Small intestine (tissue), 7 donors: ENCODE measurements around the gene CLCN7. TPM values are rescaled to one million over a fixed set of nuclear protein-coding genes. Genes with fewer than 3 reads are reported as not detected.

Experiments
- DNase-seq, 2 donors: peaks; one replicate each; pipeline versions ENCODE4 v3.0.0 to v3.0.0-alpha.2; 2013
- FAIRE-seq: peaks from 2 replicates; lab custom pipeline; 2012; peaks lifted over from hg19 to GRCh38; lab: Jason Lieb, UNC
- H3K27ac ChIP-seq, 3 donors: one replicate each; pipeline ENCODE4 v1.5.1; 2013; ENCODE audit warnings: low read length in 2 of 3, mild to moderate bottlenecking in 2 of 3, control low read depth in 1 of 3, inconsistent platforms in 1 of 3, low read depth in 1 of 3, moderate library complexity in 1 of 3
- H3K27me3 ChIP-seq, 3 donors: one replicate each; pipeline ENCODE4 v1.6.1; 2013; ENCODE audit warnings: low read length in 3 of 3, inconsistent platforms in 1 of 3; ENCODE audit not compliant: control insufficient read depth in 3 of 3, insufficient read depth in 3 of 3
- H3K36me3 ChIP-seq, 3 donors: one replicate each; pipeline ENCODE4 v1.6.1; 2013; ENCODE audit warnings: low read length in 3 of 3, inconsistent platforms in 1 of 3, low read depth in 1 of 3, mild to moderate bottlenecking in 1 of 3, moderate library complexity in 1 of 3; ENCODE audit not compliant: control insufficient read depth in 3 of 3, insufficient read depth in 2 of 3
- H3K4me1 ChIP-seq, 3 donors: one replicate each; pipeline ENCODE4 v1.6.1; 2013; ENCODE audit warnings: low read length in 2 of 3, inconsistent platforms in 1 of 3, low read depth in 1 of 3, mild to moderate bottlenecking in 1 of 3, moderate library complexity in 1 of 3; ENCODE audit not compliant: control insufficient read depth in 3 of 3, insufficient read depth in 2 of 3
- H3K4me3 ChIP-seq, 3 donors: one replicate each; pipeline ENCODE4 v1.5.1; 2013; ENCODE audit warnings: low read length in 3 of 3, control low read depth in 1 of 3, inconsistent platforms in 1 of 3, low read depth in 1 of 3, mild to moderate bottlenecking in 1 of 3, moderate library complexity in 1 of 3
- H3K9me3 ChIP-seq, 2 donors: one replicate each; pipeline ENCODE4 v1.6.1; 2013; ENCODE audit warnings: low read depth in 1 of 2, low read length in 1 of 2; ENCODE audit not compliant: control insufficient read depth in 2 of 2, insufficient read depth in 1 of 2
- WGBS, 3 donors: extraction: QIAGEN DNeasy Blood & Tissue Kit; methylation state at CpG; one replicate each; pipeline ENCODE4 v1.1.7; 2013; 5-methylcytosine and 5-hydroxymethylcytosine counted together
- polyA plus RNA-seq, 4 donors: library from polyadenylated mRNA; stranded (reverse) in 3 of 4; unstranded in 1 of 4; fragments of 200-250 nt in 3 of 4; fragments of 120-200 nt in 1 of 4; gene quantifications; one replicate each; pipeline versions ENCODE4 v1.2.1 to v1.2.3, GENCODE V29; 2013
- donor health status: healthy with polysubstance abuse.
- donor health status: control.
- donor health status: control.
- donor health status: Bipolar disorder and iron deficiency.
- donor health status: healthy.

CLCN7 gene
- polyA plus RNA-seq, 4 donors, result 28.4 to 88.3 (median 42.8) TPM

DNA sequence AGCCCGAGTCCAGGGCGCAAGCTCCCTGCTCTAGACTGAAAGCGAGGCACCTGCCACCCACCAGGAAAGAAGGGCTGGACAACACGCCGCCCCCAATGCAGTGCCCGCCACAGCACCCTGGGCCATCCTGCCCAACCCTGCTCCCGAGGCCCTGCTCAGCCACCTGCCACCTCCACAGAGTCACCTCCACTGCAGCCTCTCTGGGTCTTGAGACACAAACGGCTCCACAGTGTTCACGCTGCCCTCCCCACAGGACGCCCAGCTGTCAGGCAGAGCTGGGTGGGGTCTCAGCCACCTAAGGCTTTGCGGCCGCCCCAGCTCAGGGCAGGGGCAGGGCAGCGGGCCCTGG lies 9.3 kb downstream of the CLCN7 start:
- Histone ChIP-seq H3K9me3 (no peaks in the 10 kb centered on the region), H3K4me1 (no peaks in the 10 kb centered on the region)
- no peak for FAIRE-seq

DNA sequence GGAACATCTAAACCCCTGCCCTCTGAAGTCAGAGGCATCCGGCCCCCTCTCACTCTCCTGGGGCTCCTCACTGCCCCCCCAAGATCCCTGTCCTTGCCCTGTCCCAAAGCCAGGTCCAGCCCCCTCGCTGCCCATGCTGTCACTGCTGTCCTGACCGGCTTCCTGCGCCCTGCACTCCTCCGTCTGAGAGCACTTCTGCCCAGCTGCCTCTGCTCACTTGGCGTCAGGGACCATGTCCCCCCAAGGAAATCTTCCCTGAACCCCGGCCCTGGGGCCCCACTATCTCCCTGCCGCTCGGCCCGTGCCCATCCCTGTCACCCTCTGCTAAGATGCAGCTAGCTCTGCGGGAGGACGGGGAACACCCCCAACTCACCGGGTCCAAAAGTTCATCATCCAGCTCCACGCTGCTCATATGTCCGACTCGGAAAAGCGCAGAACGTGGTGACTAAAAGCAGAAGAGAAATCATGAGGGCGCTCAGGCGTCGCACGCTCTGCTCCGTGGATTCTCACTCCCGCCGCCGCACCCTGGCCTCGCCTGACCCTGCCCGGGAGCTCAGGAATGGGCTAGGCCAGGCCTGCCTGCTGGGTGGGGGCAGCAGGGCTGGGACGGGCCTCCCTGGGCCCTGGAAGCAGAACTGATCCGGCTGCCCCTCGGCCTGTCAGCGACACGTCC lies 9.8 kb downstream of the CLCN7 start:
- no peak for FAIRE-seq
- no peaks in the 10 kb centered on the region for H3K4me1 ChIP-seq
- DNase-seq, result no peak
- WGBS, 3 donors, result 91 to 93% (median 92%) methylated on average over 31 to 33 of the region's 33 CpGs
- H3K36me3 ChIP-seq, result peaks cover 5 to 80% (median 11%) of the 10 kb centered on the region in 3 donors
- no peaks in the 10 kb centered on the region for H3K27me3 ChIP-seq
- no peak overlapping the region for H3K27ac ChIP-seq
- no peak overlapping the region for H3K4me3 ChIP-seq
- no peaks in the 10 kb centered on the region for H3K9me3 ChIP-seq

More for the DNA sequence above, 9.3 kb downstream of the CLCN7 start:
- Histone ChIP-seq H3K4me3 (no peak overlapping the region), H3K27me3 (no peaks in the 10 kb centered on the region), H3K27ac (no peak overlapping the region), H3K36me3 (peaks cover 5 to 79% (median 11%) of the 10 kb centered on the region in 3 donors)
- 84 to 93% (median 90%) methylated on average over 6 to 13 of the region's 13 CpGs for WGBS, 3 donors
- no peak for DNase-seq

DNA sequence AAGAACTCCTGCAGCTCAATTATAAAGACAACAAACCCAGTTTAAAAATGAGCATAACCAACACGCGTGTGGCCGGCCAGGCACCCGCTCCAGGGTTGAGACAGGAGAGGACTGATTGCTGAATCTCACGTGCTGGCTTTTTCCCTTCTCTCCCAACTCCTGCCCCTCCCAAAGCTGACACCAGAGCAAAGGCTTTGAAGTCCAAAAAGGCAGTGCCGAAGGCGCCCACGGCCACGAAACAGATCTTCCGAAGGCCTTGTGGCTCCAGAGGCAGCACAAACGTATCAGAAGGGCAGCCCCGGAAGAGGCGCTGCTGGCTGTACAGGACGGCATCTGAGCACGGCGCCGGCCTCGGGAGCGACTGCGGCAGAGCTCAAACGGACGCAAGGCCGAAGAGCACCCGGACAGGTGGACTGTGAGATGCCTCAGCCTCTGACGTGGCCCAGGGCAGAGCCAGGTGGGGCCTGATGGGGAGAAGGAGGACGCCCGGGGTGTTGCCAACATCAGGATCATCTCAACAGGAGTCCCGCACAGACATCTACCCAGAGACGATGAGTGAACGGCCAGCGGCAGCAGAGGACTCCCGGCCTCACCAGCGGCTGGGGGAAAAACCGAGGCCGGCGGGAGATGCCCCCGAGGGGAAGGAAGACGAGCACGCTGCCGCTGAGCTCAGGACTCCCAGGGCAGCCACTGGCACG lies 10.5 kb downstream of the CLCN7 start:
- no peak overlapping the region for H3K27ac ChIP-seq
- H3K36me3 ChIP-seq, result peaks cover 5 to 80% (median 11%) of the 10 kb centered on the region in 3 donors
- no peaks in the 10 kb centered on the region for H3K9me3 ChIP-seq
- H3K27me3 ChIP-seq, result no peaks in the 10 kb centered on the region
- DNase-seq (no peak), FAIRE-seq (no peak)
- no peaks in the 10 kb centered on the region for H3K4me1 ChIP-seq
- no peak overlapping the region for H3K4me3 ChIP-seq
- WGBS, 3 donors, result 92 to 94% (median 94%) methylated on average over 41 of the region's 41 CpGs

DNA sequence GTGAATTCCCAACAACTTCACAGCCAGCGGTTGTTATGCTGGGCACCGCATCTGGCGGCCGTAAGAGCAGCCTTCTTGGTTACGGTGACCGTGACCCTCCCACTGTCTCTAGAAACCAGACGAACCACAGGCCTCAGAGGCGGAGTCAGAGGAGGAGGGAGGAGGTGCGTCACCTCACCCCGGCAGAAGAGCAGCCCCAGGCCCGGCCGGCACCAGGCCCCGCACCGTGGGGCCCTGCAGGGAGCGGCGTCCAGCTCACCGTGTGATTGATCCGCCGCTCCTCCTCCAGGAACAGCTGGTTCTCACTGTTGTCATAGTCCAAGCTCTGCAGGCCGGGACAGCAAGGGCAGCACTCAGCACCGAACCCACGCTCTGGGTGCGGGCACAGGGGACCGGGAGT lies 13.7 kb downstream of the CLCN7 start:
- Histone ChIP-seq H3K36me3 (peaks cover 5 to 83% (median 11%) of the 10 kb centered on the region in 3 donors), H3K27ac (no peak overlapping the region), H3K4me3 (no peak overlapping the region), H3K9me3 (no peaks in the 10 kb centered on the region), H3K4me1 (no peaks in the 10 kb centered on the region), H3K27me3 (no peaks in the 10 kb centered on the region)
- no peak for DNase-seq
- 85 to 94% (median 87%) methylated on average over 20 to 24 of the region's 24 CpGs for WGBS, 3 donors
- no peak for FAIRE-seq

DNA sequence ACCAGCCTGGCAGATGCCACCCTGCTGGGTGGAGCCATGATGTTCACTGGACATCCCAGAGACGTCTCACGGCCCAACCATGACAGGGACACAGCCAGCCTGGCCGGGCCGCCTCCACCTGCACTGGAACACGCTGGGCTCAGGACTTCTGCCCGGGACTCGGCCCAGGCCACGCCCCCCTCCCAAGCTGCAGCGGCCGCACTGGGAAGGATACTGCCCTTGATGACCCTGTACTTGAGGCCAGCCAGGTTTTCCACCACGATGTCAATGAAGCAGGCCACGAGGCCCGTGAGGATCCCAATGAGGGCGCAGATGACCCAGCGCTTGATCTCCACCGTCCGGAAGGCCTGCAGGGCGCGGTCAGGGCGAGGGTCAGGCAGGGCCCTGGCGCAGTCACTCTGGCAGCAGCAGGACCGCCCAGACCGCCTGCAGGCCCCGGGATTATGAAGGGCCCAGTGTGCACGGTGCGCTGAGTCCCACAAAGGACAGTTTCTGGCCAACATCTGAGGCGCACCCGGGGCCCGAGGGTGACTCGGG lies 14.2 kb downstream of the CLCN7 start:
- DNase-seq (no peak), FAIRE-seq (no peak)
- Histone ChIP-seq H3K27me3 (no peaks in the 10 kb centered on the region), H3K4me3 (no peak overlapping the region), H3K36me3 (peaks cover 10 to 85% (median 13%) of the 10 kb centered on the region in 3 donors), H3K9me3 (no peaks in the 10 kb centered on the region), H3K4me1 (no peaks in the 10 kb centered on the region), H3K27ac (no peak overlapping the region)
- 91 to 92% (median 91%) methylated on average over 25 to 30 of the region's 30 CpGs for WGBS, 3 donors

DNA sequence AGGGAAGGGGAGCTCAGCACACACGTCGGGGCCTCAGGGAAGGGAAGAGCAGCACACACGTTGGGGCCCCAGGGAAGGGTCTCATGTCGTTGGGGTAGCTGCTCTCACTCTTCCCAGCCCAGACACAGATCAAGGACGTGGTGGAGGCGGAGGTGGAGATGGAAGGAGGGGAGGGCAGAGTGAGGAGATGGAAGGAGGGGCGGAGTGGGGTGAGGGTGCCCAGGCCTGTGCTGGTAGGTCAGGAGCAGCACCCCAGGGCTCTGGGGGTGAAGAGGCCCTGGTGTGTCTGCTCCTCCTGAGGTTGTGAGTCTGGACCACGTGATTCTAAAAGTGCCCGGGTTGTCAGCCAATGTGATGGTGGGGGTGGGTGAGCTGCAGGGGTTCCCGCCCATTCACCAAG lies 14.9 kb downstream of the CLCN7 start:
- Histone ChIP-seq H3K27ac (no peak overlapping the region), H3K4me1 (no peaks in the 10 kb centered on the region), H3K27me3 (no peaks in the 10 kb centered on the region), H3K9me3 (no peaks in the 10 kb centered on the region), H3K36me3 (peaks cover 11 to 85% (median 19%) of the 10 kb centered on the region in 3 donors), H3K4me3 (no peak overlapping the region)
- no peak for DNase-seq
- 80 to 98% (median 88%) methylated on average over 8 to 10 of the region's 10 CpGs for WGBS, 3 donors
- FAIRE-seq, result no peak

DNA sequence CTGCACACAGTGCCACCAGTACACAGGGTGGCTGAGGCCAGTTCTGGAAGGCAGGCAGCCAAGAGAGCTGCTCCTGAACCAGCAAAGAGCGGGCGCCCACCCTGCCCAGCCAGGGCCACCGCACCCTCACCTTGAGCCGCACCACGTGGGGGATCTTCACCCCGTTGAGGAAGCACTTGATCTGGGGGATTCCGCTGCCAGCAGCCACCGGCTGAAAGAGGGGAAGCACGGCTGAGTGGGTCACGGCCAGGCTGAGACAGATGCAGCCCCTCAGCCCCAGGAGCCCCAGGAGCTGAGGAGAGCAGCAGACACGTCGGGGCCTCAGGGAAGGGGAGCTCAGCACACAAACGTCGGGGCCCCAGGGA lies 15.9 kb downstream of the CLCN7 start:
- WGBS, 3 donors, result 75 to 86% (median 82%) methylated on average over 14 of the region's 14 CpGs
- H3K4me3 ChIP-seq, result no peak overlapping the region
- H3K27ac ChIP-seq, result no peak overlapping the region
- DNase-seq (no peak), FAIRE-seq (no peak)
- H3K9me3 ChIP-seq, result no peaks in the 10 kb centered on the region
- no peaks in the 10 kb centered on the region for H3K4me1 ChIP-seq
- peaks cover 14 to 85% (median 22%) of the 10 kb centered on the region in 3 donors for H3K36me3 ChIP-seq
- H3K27me3 ChIP-seq, result no peaks in the 10 kb centered on the region

DNA sequence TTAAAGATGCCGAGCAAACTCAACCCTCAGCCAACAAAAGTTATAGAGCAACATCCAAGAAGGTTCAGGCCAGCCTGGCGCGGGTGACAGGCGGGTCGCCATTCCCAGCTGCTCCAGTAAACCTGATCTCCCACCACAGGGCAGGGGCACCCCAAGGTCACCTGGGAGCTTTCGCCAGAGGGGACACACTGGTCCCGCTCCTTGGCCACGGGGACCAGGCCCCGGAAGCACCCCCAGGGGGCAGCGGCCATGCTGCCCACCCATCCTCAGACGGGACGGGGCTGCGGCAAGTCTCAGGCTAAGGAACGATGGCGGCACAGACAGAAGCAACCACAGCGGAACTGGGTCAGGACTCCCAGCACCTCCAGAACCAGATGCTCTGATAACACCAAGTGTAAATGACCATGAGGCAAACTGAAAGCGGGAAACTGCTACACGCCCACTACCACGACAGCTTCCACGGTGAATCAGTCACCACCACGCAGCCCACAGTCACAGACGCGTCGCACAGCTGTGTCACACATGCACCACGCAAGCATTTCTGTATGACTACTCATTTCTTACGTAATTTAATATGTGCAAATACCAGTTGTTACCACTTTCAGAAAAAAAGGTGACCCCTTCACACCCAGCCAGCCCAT lies 16.4 kb downstream of the CLCN7 start:
- 89 to 95% (median 91%) methylated on average over 26 of the region's 26 CpGs for WGBS, 3 donors

More for the DNA sequence above, 16.4 kb downstream of the CLCN7 start:
- H3K4me1 ChIP-seq, result no peaks in the 10 kb centered on the region
- H3K4me3 ChIP-seq, result no peak overlapping the region
- no peaks in the 10 kb centered on the region for H3K27me3 ChIP-seq
- no peak for FAIRE-seq
- DNase-seq, result no peak
- peaks cover 19 to 86% (median 22%) of the 10 kb centered on the region in 3 donors for H3K36me3 ChIP-seq
- no peaks in the 10 kb centered on the region for H3K9me3 ChIP-seq
- no peak overlapping the region for H3K27ac ChIP-seq
